Left hindlimb (tissue), 1 donor: ENCODE measurements around the gene SLC35E3.

Source experiments
- DNase-seq: peaks from one replicate; pipeline ENCODE4 v3.0.0-alpha.2; 2018

SLC35E3 gene

GRCh38 chr12:68771223-68771925 lies 25.4 kb downstream of the SLC35E3 start:
- DNase-seq: no peak

- DNase-seq: no peak
Observed at GRCh38 chr12:68772714-68773113, 26.7 kb downstream of the SLC35E3 start.

- DNase-seq: no peak
Observed at GRCh38 chr12:68773582-68773981, 27.6 kb downstream of the SLC35E3 start.

- DNase-seq: no peak
Observed at GRCh38 chr12:68775121-68775630, 29.2 kb downstream of the SLC35E3 start.

GRCh38 chr12:68776976-68777610 lies 31.1 kb downstream of the SLC35E3 start:
- DNase-seq: no peak

GRCh38 chr12:68779280-68779679 lies 33.3 kb downstream of the SLC35E3 start:
- no peak for DNase-seq

- no peak for DNase-seq
Observed at GRCh38 chr12:68780731-68781130, 34.8 kb downstream of the SLC35E3 start.

- DNase-seq: no peak
Observed at GRCh38 chr12:68781728-68782127, 35.8 kb downstream of the SLC35E3 start.

GRCh38 chr12:68784015-68784414 lies 38.0 kb downstream of the SLC35E3 start:
- no peak for DNase-seq

GRCh38 chr12:68785358-68785757 lies 39.4 kb downstream of the SLC35E3 start:
- no peak for DNase-seq

GRCh38 chr12:68785823-68786222 lies 39.8 kb downstream of the SLC35E3 start:
- DNase-seq: no peak

GRCh38 chr12:68786929-68787328 lies 41.0 kb downstream of the SLC35E3 start:
- DNase-seq: no peak

- no peak for DNase-seq
Observed at GRCh38 chr12:68788554-68789143, 42.7 kb downstream of the SLC35E3 start.

GRCh38 chr12:68789144-68789878 lies 43.3 kb downstream of the SLC35E3 start:
- no peak for DNase-seq

- no peak for DNase-seq
Observed at GRCh38 chr12:68790081-68790951, 44.3 kb downstream of the SLC35E3 start.

- DNase-seq: no peak
Observed at GRCh38 chr12:68790952-68791234, 44.9 kb downstream of the SLC35E3 start.

- no peak for DNase-seq
Observed at GRCh38 chr12:68791897-68792481, 46.0 kb downstream of the SLC35E3 start.

GRCh38 chr12:68792952-68793351 lies 47.0 kb downstream of the SLC35E3 start:
- DNase-seq: no peak

GRCh38 chr12:68793436-68793835 lies 47.5 kb downstream of the SLC35E3 start:
- DNase-seq: no peak

GRCh38 chr12:68793975-68794652 lies 48.1 kb downstream of the SLC35E3 start:
- DNase-seq: no peak

- no peak for DNase-seq
Observed at GRCh38 chr12:68794653-68795251, 48.8 kb downstream of the SLC35E3 start.
